OCI-LY7 (cell line): ENCODE data around the gene SOS1. TPM values are rescaled to one million over a fixed set of nuclear protein-coding genes. Genes with fewer than 3 reads are reported as not detected.

Experiments
- BruUV-seq: library from RNA; stranded (reverse); fragments of 400-500 nt; replicated peaks from 2 replicates; lab custom pipeline; 2021; lab: Mats Ljungman, UMichigan
- CTCF ChIA-PET: fragments of 300-600 bp; sonication (Branson Sonifier 250); formaldehyde crosslinking; loops from one replicate; lab custom pipeline; 2022; ENCODE audit warnings: antibody characterized with exemption; ENCODE audit not compliant: unreplicated experiment; lab: Charles Lee
- POLR2A ChIA-PET: fragments of 300-600 bp; sonication (Branson Sonifier 250); formaldehyde crosslinking; loops from one replicate; lab custom pipeline; 2022; ENCODE audit warnings: antibody characterized with exemption; lab: Charles Lee
- DNase-seq: peaks from one replicate; pipeline ENCODE4 v3.0.0-alpha.2; 2015; ENCODE audit warnings: low spot score
- H2AFZ ChIP-seq: fragments of 200-600 bp; sonication (generic), shearing (Covaris generic); 2 replicates; pipeline ENCODE4 v1.6.1; 2014; ENCODE audit warnings: mild to moderate bottlenecking, antibody characterized with exemption, low read length, moderate library complexity
- H3K27ac ChIP-seq: fragments of 200-600 bp; sonication (generic); 2 replicates; pipeline ENCODE4 v1.5.1; 2014; ENCODE audit warnings: mixed run types, low read depth, mild to moderate bottlenecking, moderate library complexity, low read length, inconsistent platforms; ENCODE audit not compliant: poor library complexity, severe bottlenecking
- H3K36me3 ChIP-seq: fragments of 200-600 bp; sonication (generic); 2 replicates; pipeline ENCODE4 v1.6.1; 2014; ENCODE audit warnings: mild to moderate bottlenecking, antibody characterized with exemption, low read length, moderate library complexity, mixed read lengths; ENCODE audit not compliant: insufficient read depth
- H3K4me1 ChIP-seq: fragments of 200-600 bp; sonication (generic); 2 replicates; pipeline ENCODE4 v1.5.1; 2014; ENCODE audit warnings: mild to moderate bottlenecking, low read length; ENCODE audit not compliant: insufficient read depth, poor library complexity, severe bottlenecking
- H3K4me2 ChIP-seq: fragments of 200-600 bp; sonication (generic); 2 replicates; pipeline ENCODE4 v1.6.1; 2014; ENCODE audit warnings: mild to moderate bottlenecking, low read length
- H3K4me3 ChIP-seq: fragments of 200-600 bp; sonication (generic); 2 replicates; pipeline ENCODE4 v1.5.1; 2014; ENCODE audit warnings: mild to moderate bottlenecking, low read depth, low read length; ENCODE audit not compliant: poor library complexity, severe bottlenecking
- H3K79me2 ChIP-seq: fragments of 200-600 bp; sonication (generic); 2 replicates; pipeline ENCODE4 v1.6.1; 2016; ENCODE audit warnings: low read depth, mild to moderate bottlenecking, low read length, moderate library complexity, mixed read lengths; ENCODE audit not compliant: insufficient read depth
- H3K9me2 ChIP-seq: fragments of 200-600 bp; sonication (generic); 2 replicates; pipeline ENCODE4 v1.6.1; 2016; ENCODE audit warnings: mild to moderate bottlenecking, low read length, mixed read lengths; ENCODE audit not compliant: insufficient read depth
- H3K9me3 ChIP-seq: fragments of 200-600 bp; sonication (generic); 2 replicates; pipeline ENCODE4 v1.6.1; 2014; ENCODE audit warnings: mild to moderate bottlenecking, mixed run types, low read length, mixed read lengths
- H4K20me1 ChIP-seq: fragments of 200-600 bp; sonication (generic); 2 replicates; pipeline ENCODE4 v1.6.1; 2014; ENCODE audit warnings: mild to moderate bottlenecking, antibody characterized with exemption, low read length, moderate library complexity, mixed read lengths; ENCODE audit not compliant: insufficient read depth
- CTCF ChIP-seq: fragments of 200-600 bp; sonication (generic); conservative IDR thresholded peaks from 2 replicates; pipeline ENCODE4 v1.5.1; 2014; ENCODE audit warnings: mild to moderate bottlenecking, antibody characterized with exemption, low read length, moderate library complexity, mixed read lengths
- EZH2phosphoT487 ChIP-seq: fragments of 200-600 bp; sonication (generic); IDR thresholded peaks from 2 replicates; pipeline ENCODE4 v1.6.1; 2018; ENCODE audit warnings: low read depth, borderline replicate concordance, mild to moderate bottlenecking, mixed run types, antibody characterized with exemption, low read length, moderate library complexity, mixed read lengths
- intact Hi-C: fragments of 100-400 bp; cut with micrococcal nuclease; formaldehyde crosslinking; loops from one replicate; pipeline ENCODE4 v1.10.0; 2022; ENCODE audit not compliant: unreplicated experiment
- total RNA-seq, 2 experiments: library from RNA; depleted of rRNA in 1 of 2; stranded (reverse); fragments of >200 nt in 1 of 2; shearing (Covaris generic) in 1 of 2; gene quantifications; 2 replicates each; pipeline ENCODE4 v1.2.3, GENCODE V29; 2014 to 2022

The SOS1 gene
- total RNA-seq, 2 experiments from 2014 or later = 21.3 to 40.0 TPM

GRCh38 chr2:38935568-38936172 lies 185.2 kb downstream of the SOS1 start:
- CTCF ChIA-PET = no interaction called here
- DNase-seq = no peak
- POLR2A ChIA-PET = interaction anchor here (0.6 to 1.2 kb wide), 4 partner anchors 11 to 724 kb away, joined by 3 read pairs; no protein-coding TSS in a partner anchor
- intact Hi-C loops = no loop called here
- TF ChIP-seq CTCF (no peak), EZH2phosphoT487 (no peak)
- H3K79me2 ChIP-seq = no peaks in the 10 kb centered on the region
- no peaks in the 10 kb centered on the region for H3K9me2 ChIP-seq
- no peaks in the 10 kb centered on the region for H3K4me1 ChIP-seq
- BruUV-seq = no TSS peak
- no peak overlapping the region for H3K4me2 ChIP-seq
- no peak overlapping the region for H3K4me3 ChIP-seq
- H4K20me1 ChIP-seq = no peaks in the 10 kb centered on the region
- no peak overlapping the region for H2AFZ ChIP-seq
- H3K36me3 ChIP-seq = no peaks in the 10 kb centered on the region
- H3K9me3 ChIP-seq = no peaks in the 10 kb centered on the region
- H3K27ac ChIP-seq = no peak overlapping the region

GRCh38 chr2:38934742-38935141 lies 186.1 kb downstream of the SOS1 start:
- POLR2A ChIA-PET = interaction anchor here (0.6 kb wide), 1 partner anchor 13 kb away, joined by 5 read pairs; no protein-coding TSS in a partner anchor
- TF ChIP-seq EZH2phosphoT487 (no peak), CTCF (no peak)

GRCh38 chr2:38933653-38934052 lies 187.2 kb downstream of the SOS1 start:
- H2AFZ ChIP-seq = no peak overlapping the region
- no peaks in the 10 kb centered on the region for H3K9me2 ChIP-seq
- H4K20me1 ChIP-seq = no peaks in the 10 kb centered on the region
- H3K4me1 ChIP-seq = no peaks in the 10 kb centered on the region
- intact Hi-C loops = no loop called here
- no peak overlapping the region for H3K4me2 ChIP-seq
- no peak for TF ChIP-seq EZH2phosphoT487
- TF ChIP-seq CTCF = no peak
- no TSS peak for BruUV-seq
- no peak for DNase-seq
- ChIA-PET POLR2A (no interaction called here), CTCF (interaction anchor here (1.0 to 1.4 kb wide), 2 partner anchors 14 to 17 kb away, joined by 3 to 4 read pairs; no protein-coding TSS in a partner anchor)
- no peaks in the 10 kb centered on the region for H3K36me3 ChIP-seq
- no peak overlapping the region for H3K4me3 ChIP-seq
- no peak overlapping the region for H3K27ac ChIP-seq
- no peaks in the 10 kb centered on the region for H3K79me2 ChIP-seq
- H3K9me3 ChIP-seq = no peaks in the 10 kb centered on the region

More at GRCh38 chr2:38934742-38935141, 186.1 kb downstream of the SOS1 start:
- intact Hi-C loops = no loop called here
- H3K36me3 ChIP-seq = no peaks in the 10 kb centered on the region
- no peak overlapping the region for H3K27ac ChIP-seq
- H3K9me2 ChIP-seq = no peaks in the 10 kb centered on the region
- H3K79me2 ChIP-seq = no peaks in the 10 kb centered on the region
- H3K9me3 ChIP-seq = no peaks in the 10 kb centered on the region
- H3K4me2 ChIP-seq = no peak overlapping the region
- H2AFZ ChIP-seq = no peak overlapping the region
- H3K4me1 ChIP-seq = no peaks in the 10 kb centered on the region
- H3K4me3 ChIP-seq = no peak overlapping the region
- CTCF ChIA-PET = no interaction called here
- BruUV-seq = no TSS peak
- no peak for DNase-seq
- H4K20me1 ChIP-seq = no peaks in the 10 kb centered on the region
